Fibroblast of lung (primary cell): ENCODE results near the gene PNPLA8. TPM values are rescaled to one million over a fixed set of nuclear protein-coding genes. Genes with fewer than 3 reads are reported as not detected.
A peak's percentile ranks its signal among the peaks of the same experiment; 100 is the strongest.

Source experiments
- DNase-seq, 2 donors: peaks; one replicate each; pipeline versions ENCODE4 v3.0.0 to v3.0.0-alpha.2; 2010; ENCODE audit warnings: low read depth in 2 of 2
- H2AFZ ChIP-seq: 2 replicates; pipeline ENCODE4 v1.5.1; 2012; ENCODE audit warnings: low read length, control low read depth, inconsistent platforms
- H3K27ac ChIP-seq: 2 replicates; pipeline ENCODE4 v1.5.1; 2011; ENCODE audit warnings: low read length, control low read depth; ENCODE audit not compliant: insufficient read depth
- H3K27me3 ChIP-seq: 2 replicates; pipeline ENCODE4 v1.5.1; 2011; ENCODE audit warnings: mild to moderate bottlenecking, low read length; ENCODE audit not compliant: control insufficient read depth, insufficient read depth
- H3K36me3 ChIP-seq: 2 replicates; pipeline ENCODE4 v1.5.1; 2011; ENCODE audit warnings: low read length; ENCODE audit not compliant: control insufficient read depth, insufficient read depth
- H3K4me1 ChIP-seq: 2 replicates; pipeline ENCODE4 v1.5.1; 2011; ENCODE audit warnings: low read length; ENCODE audit not compliant: control insufficient read depth, insufficient read depth; ENCODE audit errors: extremely low read depth
- H3K4me2 ChIP-seq: 2 replicates; pipeline ENCODE4 v1.5.1; 2011; ENCODE audit warnings: low read length, control low read depth; ENCODE audit not compliant: insufficient read depth; ENCODE audit errors: extremely low read depth
- H3K4me3 ChIP-seq, 4 experiments: fragments of 200-600 bp in 1 of 4; sonication (generic) in 1 of 4; replicated peaks in 1 of 4; 2 replicates each; pipeline ENCODE4 v1.5.1; 2011 to 2016; ENCODE audit warnings: low read length in 4 of 4, low read depth in 3 of 4, mild to moderate bottlenecking in 3 of 4, control low read depth in 2 of 4, inconsistent platforms in 1 of 4, mixed read lengths in 1 of 4; ENCODE audit not compliant: insufficient read depth in 1 of 4; ENCODE audit errors: control extremely low read depth in 1 of 4
- H3K79me2 ChIP-seq: 2 replicates; pipeline ENCODE4 v1.5.1; 2012; ENCODE audit warnings: mild to moderate bottlenecking, low read length, inconsistent platforms; ENCODE audit not compliant: control insufficient read depth, insufficient read depth
- H3K9ac ChIP-seq: 2 replicates; pipeline ENCODE4 v1.5.1; 2011; ENCODE audit warnings: mild to moderate bottlenecking, low read length, control low read depth; ENCODE audit not compliant: insufficient read depth
- H3K9me3 ChIP-seq: 2 replicates; pipeline ENCODE4 v1.5.1; 2012; ENCODE audit warnings: low read depth, low read length; ENCODE audit not compliant: control insufficient read depth, insufficient read depth
- H4K20me1 ChIP-seq: 2 replicates; pipeline ENCODE4 v1.5.1; 2011; ENCODE audit warnings: low read length; ENCODE audit not compliant: control insufficient read depth, insufficient read depth; ENCODE audit errors: extremely low read depth
- CTCF ChIP-seq, 2 donors: IDR thresholded peaks in 1 of 2; conservative IDR thresholded peaks in 1 of 2; 1 replicate in 1 of 2; 2 replicates in 1 of 2; pipeline ENCODE4 v1.5.1; 2011 to 2012; ENCODE audit warnings: low read length in 2 of 2, control low read depth in 1 of 2, inconsistent platforms in 1 of 2, low read depth in 1 of 2, mild to moderate bottlenecking in 1 of 2
- EZH2 ChIP-seq: IDR thresholded peaks from 2 replicates; pipeline ENCODE4 v1.5.1; 2012; ENCODE audit warnings: low read length, control low read depth, mild to moderate bottlenecking; ENCODE audit errors: missing control alignments
- polyA minus RNA-seq: library from RNA; depleted of rRNA, polyadenylated mRNA; stranded (reverse); fragments of >200 nt; gene quantifications from 2 replicates; pipeline ENCODE4 v1.2.3, GENCODE V29; 2011; ENCODE audit warnings: low replicate concordance
- polyA plus RNA-seq, 2 donors: library from polyadenylated mRNA; depleted of rRNA in 1 of 2; stranded (reverse) in 1 of 2; unstranded in 1 of 2; fragments of >200 nt; gene quantifications; 2 replicates each; pipeline ENCODE4 v1.2.1, GENCODE V29; 2011 to 2012; ENCODE audit warnings: missing spikeins in 1 of 2
- total RNA-seq: library from RNA; depleted of rRNA; stranded (reverse); fragments of >200 nt; gene quantifications from 2 replicates; pipeline ENCODE4 v1.2.1, GENCODE V29; 2014

PNPLA8 gene, protein sequence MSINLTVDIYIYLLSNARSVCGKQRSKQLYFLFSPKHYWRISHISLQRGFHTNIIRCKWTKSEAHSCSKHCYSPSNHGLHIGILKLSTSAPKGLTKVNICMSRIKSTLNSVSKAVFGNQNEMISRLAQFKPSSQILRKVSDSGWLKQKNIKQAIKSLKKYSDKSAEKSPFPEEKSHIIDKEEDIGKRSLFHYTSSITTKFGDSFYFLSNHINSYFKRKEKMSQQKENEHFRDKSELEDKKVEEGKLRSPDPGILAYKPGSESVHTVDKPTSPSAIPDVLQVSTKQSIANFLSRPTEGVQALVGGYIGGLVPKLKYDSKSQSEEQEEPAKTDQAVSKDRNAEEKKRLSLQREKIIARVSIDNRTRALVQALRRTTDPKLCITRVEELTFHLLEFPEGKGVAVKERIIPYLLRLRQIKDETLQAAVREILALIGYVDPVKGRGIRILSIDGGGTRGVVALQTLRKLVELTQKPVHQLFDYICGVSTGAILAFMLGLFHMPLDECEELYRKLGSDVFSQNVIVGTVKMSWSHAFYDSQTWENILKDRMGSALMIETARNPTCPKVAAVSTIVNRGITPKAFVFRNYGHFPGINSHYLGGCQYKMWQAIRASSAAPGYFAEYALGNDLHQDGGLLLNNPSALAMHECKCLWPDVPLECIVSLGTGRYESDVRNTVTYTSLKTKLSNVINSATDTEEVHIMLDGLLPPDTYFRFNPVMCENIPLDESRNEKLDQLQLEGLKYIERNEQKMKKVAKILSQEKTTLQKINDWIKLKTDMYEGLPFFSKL
- 35.7 and 36.7 TPM in 2 replicates for total RNA-seq
- polyA plus RNA-seq, result 21.5 and 27.9 TPM in 2 replicates
- 16.0 and 18.4 TPM in 2 replicates for polyA plus RNA-seq (2012)
- polyA minus RNA-seq, result 0.78 and 1.5 TPM in 2 replicates

DNA sequence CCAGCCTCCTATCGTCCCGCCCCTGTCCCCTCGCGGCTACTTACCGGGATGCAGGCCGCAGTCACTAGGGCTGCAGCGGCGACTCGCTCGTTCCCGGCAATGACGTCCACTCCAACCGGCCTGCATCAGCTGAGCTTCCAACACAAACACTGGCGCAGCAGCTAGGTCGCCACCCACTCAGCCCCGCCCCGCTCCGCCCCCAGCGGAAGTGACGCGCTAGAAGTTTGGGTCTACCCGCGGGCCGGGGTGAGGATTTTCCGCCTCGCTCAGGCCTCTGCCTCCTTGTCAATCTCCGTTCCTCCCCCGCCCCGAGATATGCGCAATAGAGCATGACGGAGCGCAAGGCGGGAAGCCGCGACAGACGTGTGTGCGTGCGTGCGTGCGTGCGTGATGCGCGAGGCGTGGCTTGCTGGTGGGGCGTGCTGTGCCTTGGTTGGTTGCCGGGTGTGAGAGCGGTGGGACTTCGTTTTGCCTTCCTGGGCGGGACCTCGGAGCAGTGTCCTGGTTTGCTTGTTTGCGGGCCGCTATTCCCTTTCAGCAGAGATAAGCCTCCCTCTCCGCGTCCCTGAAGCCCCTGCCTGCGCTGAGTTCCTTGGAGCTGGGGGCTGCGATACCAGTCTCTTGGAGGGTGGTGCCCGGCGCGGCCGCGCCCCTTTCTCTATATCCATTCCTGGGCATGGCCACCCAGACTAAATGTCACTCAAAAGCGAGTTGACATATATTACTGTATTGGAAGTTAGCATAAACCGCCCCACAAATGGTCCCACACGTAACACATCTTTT is at the start of gene PNPLA8:
Gene PNPLA8, minus strand, starts transcription at position 151 of the 783 bp plus-strand sequence. CDS start 10,644 bp downstream, outside the sequence.
- peak; percentile 99 to 100 for DNase-seq
- no peaks in the 10 kb centered on the region for H3K36me3 ChIP-seq
- peak within 1 kb of the TSS; percentile 93 for H3K9ac ChIP-seq
- peaks cover 4% of the 10 kb centered on the region for H3K4me1 ChIP-seq
- no peaks in the 10 kb centered on the region for H3K9me3 ChIP-seq
- no peaks in the 10 kb centered on the region for H4K20me1 ChIP-seq
- TF ChIP-seq CTCF (conservative IDR thresholded peaks at IDR 0.05 in 1 of 2, IDR thresholded peaks at IDR 0.05 in 1 of 2; ENCODE audit: low read depth in 1 of 2, low read length in 2 of 2) (no peak), EZH2 (no peak)
- H3K4me3 ChIP-seq, result peak within 1 kb of the TSS; percentile 85 to 99 (median 90)
- H3K79me2 ChIP-seq, result peaks cover 32% of the 10 kb centered on the region
- peak within 1 kb of the TSS; percentile 99 for H3K27ac ChIP-seq
- H3K27me3 ChIP-seq, result no peaks in the 10 kb centered on the region
- H3K4me2 ChIP-seq, result peak within 1 kb of the TSS; percentile 85
- H2AFZ ChIP-seq, result peak within 1 kb of the TSS; percentile 88

DNA sequence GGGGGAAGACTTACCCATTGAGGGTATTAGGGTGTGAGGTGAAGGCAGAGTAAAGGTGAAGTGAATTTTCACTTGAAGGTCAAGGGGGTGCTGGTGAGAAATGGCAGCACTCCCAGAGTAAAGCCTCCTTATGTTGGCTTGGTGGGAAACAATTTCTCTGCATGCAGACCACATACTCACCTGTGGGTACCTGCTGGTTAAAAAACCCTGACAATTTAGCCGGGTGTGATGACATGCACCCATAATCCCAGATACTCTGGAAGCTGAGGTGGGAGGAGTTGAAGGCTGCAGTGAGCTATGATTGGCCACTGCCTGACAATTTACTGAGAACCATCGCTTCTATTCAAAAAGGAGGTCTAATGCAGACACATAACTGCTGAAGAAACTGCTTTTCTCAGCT is 49.2 kb upstream of the PNPLA8 start:
- H3K4me2 ChIP-seq, result no peak overlapping the region
- H3K27me3 ChIP-seq, result no peaks in the 10 kb centered on the region
- H3K9me3 ChIP-seq, result no peaks in the 10 kb centered on the region
- no peak for DNase-seq
- no peaks in the 10 kb centered on the region for H3K36me3 ChIP-seq
- no peak overlapping the region for H2AFZ ChIP-seq
- no peak overlapping the region for H3K27ac ChIP-seq
- peaks cover 12% of the 10 kb centered on the region for H3K79me2 ChIP-seq
- no peak overlapping the region for H3K9ac ChIP-seq
- TF ChIP-seq CTCF (conservative IDR thresholded peaks at IDR 0.05 in 1 of 2, IDR thresholded peaks at IDR 0.05 in 1 of 2; ENCODE audit: low read depth in 1 of 2, low read length in 2 of 2) (no peak), EZH2 (no peak)
- H3K4me1 ChIP-seq, result no peaks in the 10 kb centered on the region
- no peaks in the 10 kb centered on the region for H4K20me1 ChIP-seq
- H3K4me3 ChIP-seq, result no peak overlapping the region
